Endothelial cell of umbilical vein (primary cell): ENCODE results near the gene HSD17B14. TPM values are rescaled to one million over a fixed set of nuclear protein-coding genes. Genes with fewer than 3 reads are reported as not detected.

ENCODE experiments used
- BruUV-seq: library from RNA; stranded (reverse); fragments of 400-500 nt; replicated peaks from 2 replicates; lab custom pipeline; 2021; lab: Mats Ljungman, UMichigan
- CTCF ChIA-PET: fragments of 300-600, 350-600 bp; sonication (Branson Sonifier 250); formaldehyde crosslinking; loops from one replicate; lab custom pipeline; 2021; ENCODE audit warnings: antibody characterized with exemption, inconsistent platforms; lab: Charles Lee
- POLR2A ChIA-PET: fragments of 300-600, 350-600 bp; sonication (Branson Sonifier 250); formaldehyde crosslinking; loops from one replicate; lab custom pipeline; 2021; ENCODE audit warnings: antibody characterized with exemption, inconsistent platforms; lab: Charles Lee
- DNase-seq: peaks from one replicate; pipeline ENCODE4 v3.0.0-alpha.2; 2011; ENCODE audit warnings: low read depth, low spot score
- FAIRE-seq: peaks from 2 replicates; lab custom pipeline; 2011; peaks lifted over from hg19 to GRCh38; lab: Jason Lieb, UNC
- H2AFZ ChIP-seq: 2 replicates; pipeline ENCODE4 v1.6.0; 2012; ENCODE audit warnings: low read depth, low read length, control low read depth, inconsistent platforms
- H3K27ac ChIP-seq: 2 replicates; pipeline ENCODE4 v1.5.1; 2011; ENCODE audit warnings: low read depth, mild to moderate bottlenecking, control low read depth, low read length, moderate library complexity; ENCODE audit not compliant: insufficient read depth
- H3K27me3 ChIP-seq, 2 experiments: 2 replicates each; pipeline versions ENCODE4 v1.6.0 to v1.6.1; 2011; ENCODE audit warnings: low read length in 2 of 2, mixed read lengths in 1 of 2; ENCODE audit not compliant: control insufficient read depth in 2 of 2, insufficient read depth in 2 of 2
- H3K36me3 ChIP-seq, 2 experiments: 2 replicates in 1 of 2; 3 replicates in 1 of 2; pipeline ENCODE4 v1.5.1; 2011; ENCODE audit warnings: low read length in 2 of 2, mild to moderate bottlenecking in 1 of 2, moderate library complexity in 1 of 2; ENCODE audit not compliant: control insufficient read depth in 2 of 2, insufficient read depth in 2 of 2; ENCODE audit errors: extremely low read depth in 1 of 2
- H3K4me1 ChIP-seq: 3 replicates; pipeline ENCODE4 v1.5.1; 2011; ENCODE audit warnings: mild to moderate bottlenecking, low read length; ENCODE audit not compliant: control insufficient read depth, insufficient read depth; ENCODE audit errors: extremely low read depth
- H3K4me2 ChIP-seq: 2 replicates; pipeline ENCODE4 v1.6.1; 2011; ENCODE audit warnings: low read length, control low read depth, mixed read lengths; ENCODE audit not compliant: insufficient read depth
- H3K4me3 ChIP-seq, 3 experiments: fragments of 200-600 bp in 1 of 3; sonication (generic), shearing (Covaris generic) in 1 of 3; replicated peaks in 1 of 3; 2 replicates each; pipeline ENCODE4 v1.5.1; 2011 to 2016; ENCODE audit warnings: control low read depth in 3 of 3, low read length in 3 of 3, mild to moderate bottlenecking in 2 of 3, inconsistent platforms in 1 of 3, low read depth in 1 of 3, moderate library complexity in 1 of 3; ENCODE audit not compliant: insufficient read depth in 1 of 3
- H3K79me2 ChIP-seq: 2 replicates; pipeline ENCODE4 v1.6.0; 2012; ENCODE audit warnings: low read length, inconsistent platforms; ENCODE audit not compliant: control insufficient read depth, insufficient read depth
- H3K9ac ChIP-seq: replicated peaks from 2 replicates; pipeline ENCODE3; 2011; ENCODE audit warnings: low read length, control low read depth; ENCODE audit not compliant: insufficient read depth; ENCODE audit errors: extremely low read depth
- H3K9me1 ChIP-seq: replicated peaks from 3 replicates; pipeline ENCODE4 v1.6.0; 2011; ENCODE audit warnings: mild to moderate bottlenecking, low read length; ENCODE audit not compliant: control insufficient read depth, insufficient read depth; ENCODE audit errors: extremely low read depth
- H3K9me3 ChIP-seq: replicated peaks from 2 replicates; pipeline ENCODE4 v1.5.1; 2012; ENCODE audit warnings: low read length, inconsistent platforms; ENCODE audit not compliant: control insufficient read depth, insufficient read depth
- H4K20me1 ChIP-seq: replicated peaks from 2 replicates; pipeline ENCODE3; 2011; ENCODE audit warnings: mild to moderate bottlenecking, low read length; ENCODE audit not compliant: control insufficient read depth, insufficient read depth; ENCODE audit errors: extremely low read depth
- EZH2 ChIP-seq: IDR thresholded peaks from 2 replicates; pipeline ENCODE4 v1.6.1; 2012; ENCODE audit warnings: borderline replicate concordance, low read depth, mild to moderate bottlenecking, moderate library complexity, low read length, inconsistent platforms; ENCODE audit not compliant: severe bottlenecking
- FOS ChIP-seq: IDR thresholded peaks from 2 replicates; pipeline ENCODE4 v1.6.1; 2011; ENCODE audit warnings: mild to moderate bottlenecking, low read length, moderate library complexity, borderline replicate concordance; ENCODE audit not compliant: insufficient read depth
- GATA2 ChIP-seq: IDR thresholded peaks from 2 replicates; pipeline ENCODE4 v1.7.0; 2011; ENCODE audit warnings: low read depth, mild to moderate bottlenecking, moderate library complexity, mixed read lengths, low read length; ENCODE audit not compliant: insufficient read length, insufficient read depth
- JUN ChIP-seq: IDR thresholded peaks from 2 replicates; pipeline ENCODE4 v1.6.1; 2011; ENCODE audit warnings: borderline replicate concordance, low read depth; ENCODE audit not compliant: insufficient read length, insufficient read depth
- MYC ChIP-seq: IDR thresholded peaks from one replicate; pipeline ENCODE4 v1.6.1; 2011; ENCODE audit warnings: mild to moderate bottlenecking, low read depth, low read length
- POLR2A ChIP-seq: IDR thresholded peaks from 2 replicates; pipeline ENCODE4 v1.6.1; 2012; ENCODE audit warnings: low read depth, mild to moderate bottlenecking, control low read depth, low read length
- POLR2AphosphoS5 ChIP-seq: IDR thresholded peaks from 2 replicates; pipeline ENCODE4 v1.6.1; 2012; ENCODE audit warnings: low read depth, mild to moderate bottlenecking, control low read depth, low read length, moderate library complexity; ENCODE audit not compliant: insufficient read depth
- dilution Hi-C: fragments of 300-500 bp; cut with MboI; formaldehyde crosslinking; loops from one replicate; pipeline ENCODE4 v1.15.0; 2019; ENCODE audit warnings: low sequenced_read_pairs; ENCODE audit not compliant: extremely low pct_ligation_motif_present
- intact Hi-C: fragments of 100-400 bp; cut with micrococcal nuclease; formaldehyde crosslinking; loops from one replicate; pipeline ENCODE4 v1.10.0; 2022
- polyA plus RNA-seq, 4 experiments: library from polyadenylated mRNA; depleted of rRNA in 3 of 4; stranded (reverse) in 3 of 4; unstranded in 1 of 4; fragments of >200 nt; gene quantifications; 2 replicates each; pipeline versions ENCODE4 v1.2.1 to v1.2.3, GENCODE V29; 2011 to 2012; ENCODE audit warnings: missing spikeins in 1 of 4
- total RNA-seq: library from RNA; stranded (reverse); gene quantifications from 2 replicates; pipeline ENCODE4 v1.2.3, GENCODE V29; 2021
- TF ChIP-seq, protein P1 (sequence below): IDR thresholded peaks from 2 replicates; pipeline ENCODE4 v1.6.1; 2011; ENCODE audit not compliant: insufficient read depth, insufficient read length
- TF ChIP-seq, protein P2 (sequence below), 2 donors: IDR thresholded peaks; 1 replicate in 1 of 2; 2 replicates in 1 of 2; pipeline ENCODE4 v1.5.1; 2011; ENCODE audit warnings: low read length in 2 of 2, mild to moderate bottlenecking in 2 of 2, moderate library complexity in 2 of 2, control low read depth in 1 of 2, inconsistent platforms in 1 of 2, low read depth in 1 of 2; ENCODE audit not compliant: insufficient read depth in 1 of 2; ENCODE audit errors: extremely low read depth in 1 of 2

Gene HSD17B14
- total and polyA plus RNA-seq, 2 donors (not counting 3 experiments of a cell fraction or from before 2014, with no cell fraction given): 20.9 to 46.3 TPM

DNA sequence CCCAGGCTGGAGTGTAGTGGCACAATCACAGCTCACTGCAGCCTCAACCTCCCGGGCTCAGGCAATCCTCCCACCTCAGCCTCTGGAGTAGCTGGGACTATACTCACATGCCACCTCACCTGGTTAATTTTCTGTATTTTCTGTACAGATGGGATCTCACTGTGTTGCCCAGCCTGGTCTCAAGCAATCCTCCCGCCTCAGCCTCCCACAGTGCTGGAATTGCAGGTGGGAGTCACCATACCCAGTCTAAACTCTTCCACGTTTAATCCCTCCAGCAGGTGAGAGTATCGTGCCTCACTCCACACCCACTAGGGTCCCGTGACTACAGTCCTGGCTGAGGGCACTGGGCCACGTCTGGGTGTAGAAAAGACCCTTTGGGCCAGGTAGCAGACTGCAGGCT is 42.0 kb downstream of the HSD17B14 start:
- H3K27me3 ChIP-seq: no peaks in the 10 kb centered on the region
- FAIRE-seq (no peak), DNase-seq (no peak)
- no peak overlapping the region for H3K9ac ChIP-seq
- no peak overlapping the region for H3K4me2 ChIP-seq
- BruUV-seq: no TSS peak
- no peaks in the 10 kb centered on the region for H3K36me3 ChIP-seq
- TF ChIP-seq MYC (no peak), POLR2AphosphoS5 (no peak), GATA2 (no peak)
- TF ChIP-seq, protein P1, sequence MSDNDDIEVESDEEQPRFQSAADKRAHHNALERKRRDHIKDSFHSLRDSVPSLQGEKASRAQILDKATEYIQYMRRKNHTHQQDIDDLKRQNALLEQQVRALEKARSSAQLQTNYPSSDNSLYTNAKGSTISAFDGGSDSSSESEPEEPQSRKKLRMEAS: no peak
- TF ChIP-seq, protein P2, sequence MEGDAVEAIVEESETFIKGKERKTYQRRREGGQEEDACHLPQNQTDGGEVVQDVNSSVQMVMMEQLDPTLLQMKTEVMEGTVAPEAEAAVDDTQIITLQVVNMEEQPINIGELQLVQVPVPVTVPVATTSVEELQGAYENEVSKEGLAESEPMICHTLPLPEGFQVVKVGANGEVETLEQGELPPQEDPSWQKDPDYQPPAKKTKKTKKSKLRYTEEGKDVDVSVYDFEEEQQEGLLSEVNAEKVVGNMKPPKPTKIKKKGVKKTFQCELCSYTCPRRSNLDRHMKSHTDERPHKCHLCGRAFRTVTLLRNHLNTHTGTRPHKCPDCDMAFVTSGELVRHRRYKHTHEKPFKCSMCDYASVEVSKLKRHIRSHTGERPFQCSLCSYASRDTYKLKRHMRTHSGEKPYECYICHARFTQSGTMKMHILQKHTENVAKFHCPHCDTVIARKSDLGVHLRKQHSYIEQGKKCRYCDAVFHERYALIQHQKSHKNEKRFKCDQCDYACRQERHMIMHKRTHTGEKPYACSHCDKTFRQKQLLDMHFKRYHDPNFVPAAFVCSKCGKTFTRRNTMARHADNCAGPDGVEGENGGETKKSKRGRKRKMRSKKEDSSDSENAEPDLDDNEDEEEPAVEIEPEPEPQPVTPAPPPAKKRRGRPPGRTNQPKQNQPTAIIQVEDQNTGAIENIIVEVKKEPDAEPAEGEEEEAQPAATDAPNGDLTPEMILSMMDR (IDR thresholded peaks at IDR 0.05; ENCODE audit: extremely low read depth in 1 of 2, insufficient read depth in 1 of 2, low read depth in 1 of 2, low read length in 2 of 2): no peak
- no peak overlapping the region for H3K27ac ChIP-seq
- no peaks in the 10 kb centered on the region for H3K9me3 ChIP-seq
- intact Hi-C loops (no loop called here), dilution Hi-C loops (no loop called here)
- no peaks in the 10 kb centered on the region for H4K20me1 ChIP-seq
- ChIA-PET POLR2A (no interaction called here), CTCF (interaction anchor here (1.1 to 11.1 kb wide), 8 partner anchors 10 to 184 kb away, joined by 3 to 427 read pairs (median 21); partner anchors contain the start of genes CA11 and HSD17B14)
- no peaks in the 10 kb centered on the region for H3K79me2 ChIP-seq
- H2AFZ ChIP-seq: no peak overlapping the region
- H3K4me3 ChIP-seq: no peak overlapping the region
- peaks cover 3% of the 10 kb centered on the region for H3K4me1 ChIP-seq
- H3K9me1 ChIP-seq: no peaks in the 10 kb centered on the region

DNA sequence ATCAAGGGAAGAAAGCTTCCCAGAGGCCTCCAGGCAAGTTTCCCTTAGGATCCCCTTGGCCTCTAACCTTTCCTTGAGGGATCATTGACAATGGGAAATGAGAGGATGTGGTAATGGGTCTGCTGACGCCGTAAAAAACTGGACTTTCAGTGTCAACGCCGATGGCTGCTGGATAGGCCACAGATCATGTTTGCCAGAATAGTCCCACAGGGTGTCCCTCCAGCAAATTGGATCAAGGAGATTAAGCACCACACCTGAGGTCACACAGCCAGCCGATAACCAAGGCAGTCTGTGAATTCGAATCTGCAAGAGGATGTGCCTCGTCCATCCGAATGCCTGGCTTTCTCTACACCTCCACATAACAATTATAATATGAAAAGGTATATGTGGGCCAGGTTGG is 43.0 kb downstream of the HSD17B14 start:
- CTCF ChIA-PET: interaction anchor here (1.5 to 11.1 kb wide), 3 partner anchors 43 to 178 kb away, joined by 6 to 427 read pairs (median 108); partner anchors contain the start of gene HSD17B14
- intact Hi-C loops: no loop called here
- no peak for FAIRE-seq
- H2AFZ ChIP-seq: no peak overlapping the region
- H4K20me1 ChIP-seq: no peaks in the 10 kb centered on the region
- peaks cover 3% of the 10 kb centered on the region for H3K4me1 ChIP-seq
- POLR2A ChIA-PET: no interaction called here
- no peak overlapping the region for H3K27ac ChIP-seq
- no peaks in the 10 kb centered on the region for H3K79me2 ChIP-seq
- no TSS peak for BruUV-seq
- no peaks in the 10 kb centered on the region for H3K27me3 ChIP-seq
- no peak overlapping the region for H3K9ac ChIP-seq
- TF ChIP-seq MYC: no peak
- no peak for TF ChIP-seq GATA2
- TF ChIP-seq POLR2A: no peak
- no peak for TF ChIP-seq EZH2
- TF ChIP-seq, protein P2 (IDR thresholded peaks at IDR 0.05; ENCODE audit: extremely low read depth in 1 of 2, insufficient read depth in 1 of 2, low read depth in 1 of 2, low read length in 2 of 2): no peak
- TF ChIP-seq, protein P1: no peak
- no peak for TF ChIP-seq FOS
- no peak for TF ChIP-seq POLR2AphosphoS5
- no peak for TF ChIP-seq JUN
- H3K9me1 ChIP-seq: no peaks in the 10 kb centered on the region
- no peaks in the 10 kb centered on the region for H3K36me3 ChIP-seq
- H3K4me3 ChIP-seq: no peak overlapping the region
- H3K4me2 ChIP-seq: no peak overlapping the region
- DNase-seq: no peak
- dilution Hi-C loops: no loop called here
- no peaks in the 10 kb centered on the region for H3K9me3 ChIP-seq
